CD4-positive, alpha-beta T cell treated with Interferon alpha-2 for 1 hour (primary cell): ENCODE data around the gene TNFAIP8L2.
"Not testable (repeated sequence)": the region's sequence is repeated elsewhere in the genome, so short reads cannot be mapped to it uniquely, and the experiment has no call there.

Experiments
- DNase-seq, 2 donors: peaks; one replicate each; pipeline ENCODE4 v3.0.0-alpha.2; 2020 to 2022

The TNFAIP8L2 gene

GRCh38 chr1:151193304-151193703, 36.9 kb downstream of the TNFAIP8L2 start:
- DNase-seq: no peak

- DNase-seq: no peak
Observed at GRCh38 chr1:151193856-151194255, 37.4 kb downstream of the TNFAIP8L2 start.

GRCh38 chr1:151194894-151195594, 38.6 kb downstream of the TNFAIP8L2 start:
- not testable (repeated sequence) for DNase-seq

GRCh38 chr1:151196292-151196800, 39.9 kb downstream of the TNFAIP8L2 start:
- DNase-seq: peak; percentile 58 to 75

GRCh38 chr1:151197863-151198253, 41.4 kb downstream of the TNFAIP8L2 start:
- no peak for DNase-seq

- peak; percentile 99 for DNase-seq
Observed at GRCh38 chr1:151198254-151199127, 42.0 kb downstream of the TNFAIP8L2 start, which contains the start of gene PIP5K1A. Gene PIP5K1A, plus strand, starts transcription at chr1:151198552. Its CDS starts 445 bp downstream, at chr1:151198997.

GRCh38 chr1:151199873-151200581, 43.6 kb downstream of the TNFAIP8L2 start:
- peak in 1 of 2 donors; percentile 26 for DNase-seq

- not testable (repeated sequence) for DNase-seq
Observed at GRCh38 chr1:151205381-151205965, 49.0 kb downstream of the TNFAIP8L2 start.
